A673 (cell line): Measurements from ENCODE around the gene DDC.

Experiments
- CTCF ChIP-seq: fragments of 300-800, 200-600 bp; sonication (generic); conservative IDR thresholded peaks from 2 replicates; pipeline ENCODE4 v1.5.1; 2017; ENCODE audit warnings: low read depth, mild to moderate bottlenecking, antibody characterized with exemption, low read length, moderate library complexity, mixed read lengths
- EZH2 ChIP-seq: fragments of 200-600 bp; sonication (generic); IDR thresholded peaks from 2 replicates; pipeline ENCODE4 v1.6.1; 2017; ENCODE audit warnings: borderline replicate concordance, low read depth, mild to moderate bottlenecking, mixed read lengths, antibody characterized with exemption, low read length; ENCODE audit not compliant: poor library complexity, severe bottlenecking

GRCh38 chr7:50559881-50560280 lies 5.3 kb downstream of the DDC start:
- TF ChIP-seq CTCF (no peak), EZH2 (no peak)
